GM12872 (cell line): ENCODE measurements around the gene DYDC1.

Experiments
- TF ChIP-seq, protein P1 (sequence below): IDR thresholded peaks from 3 replicates; pipeline ENCODE4 v1.5.1; 2011; ENCODE audit warnings: low read depth, mild to moderate bottlenecking, low read length, moderate library complexity; ENCODE audit not compliant: insufficient read depth

The DYDC1 gene

GRCh38 chr10:80296942-80297341, 59.6 kb downstream of the DYDC1 start:
- TF ChIP-seq, protein P1, sequence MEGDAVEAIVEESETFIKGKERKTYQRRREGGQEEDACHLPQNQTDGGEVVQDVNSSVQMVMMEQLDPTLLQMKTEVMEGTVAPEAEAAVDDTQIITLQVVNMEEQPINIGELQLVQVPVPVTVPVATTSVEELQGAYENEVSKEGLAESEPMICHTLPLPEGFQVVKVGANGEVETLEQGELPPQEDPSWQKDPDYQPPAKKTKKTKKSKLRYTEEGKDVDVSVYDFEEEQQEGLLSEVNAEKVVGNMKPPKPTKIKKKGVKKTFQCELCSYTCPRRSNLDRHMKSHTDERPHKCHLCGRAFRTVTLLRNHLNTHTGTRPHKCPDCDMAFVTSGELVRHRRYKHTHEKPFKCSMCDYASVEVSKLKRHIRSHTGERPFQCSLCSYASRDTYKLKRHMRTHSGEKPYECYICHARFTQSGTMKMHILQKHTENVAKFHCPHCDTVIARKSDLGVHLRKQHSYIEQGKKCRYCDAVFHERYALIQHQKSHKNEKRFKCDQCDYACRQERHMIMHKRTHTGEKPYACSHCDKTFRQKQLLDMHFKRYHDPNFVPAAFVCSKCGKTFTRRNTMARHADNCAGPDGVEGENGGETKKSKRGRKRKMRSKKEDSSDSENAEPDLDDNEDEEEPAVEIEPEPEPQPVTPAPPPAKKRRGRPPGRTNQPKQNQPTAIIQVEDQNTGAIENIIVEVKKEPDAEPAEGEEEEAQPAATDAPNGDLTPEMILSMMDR: no peak

DNA sequence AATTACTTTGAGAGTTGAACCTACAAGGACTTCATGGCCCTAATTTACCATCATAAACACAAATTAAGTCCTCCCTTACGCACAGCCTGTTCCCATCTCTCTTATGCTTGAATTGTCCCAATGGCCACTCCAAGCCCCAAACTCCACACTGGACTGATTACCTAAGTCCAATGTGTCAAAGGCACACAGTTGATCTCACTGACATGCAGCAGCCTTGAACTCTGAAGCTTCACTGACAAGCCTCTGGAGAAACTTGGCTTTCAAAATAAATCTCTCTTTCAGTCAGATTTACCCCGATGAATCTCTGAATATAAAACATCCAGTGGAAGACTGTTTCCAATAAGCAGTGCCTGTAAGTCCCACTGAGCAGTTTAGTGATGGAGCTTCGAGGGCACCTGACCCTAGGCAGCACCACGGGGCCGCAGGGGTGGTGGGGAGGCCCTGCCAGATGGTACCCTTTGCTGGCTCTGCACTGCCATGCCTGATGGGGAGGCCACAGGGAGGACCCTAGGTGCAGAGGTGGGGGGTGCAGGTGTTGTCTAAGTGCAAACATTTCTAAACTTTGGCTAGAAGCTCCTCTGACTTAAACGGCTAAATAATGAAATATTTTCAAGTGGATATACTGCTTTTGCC, 63.8 kb downstream of the DYDC1 start:
- TF ChIP-seq, protein P1: no peak

GRCh38 chr10:80290474-80291220, 65.9 kb downstream of the DYDC1 start:
- TF ChIP-seq, protein P1: no peak

- TF ChIP-seq, protein P1: no peak
These were observed 66.9 kb downstream of the DYDC1 start, which contains the start of gene MAT1A for GRCh38 chr10:80289451-80290287. TSS of gene MAT1A (minus strand) at chr10:80289658. CDS start at chr10:80289423, 235 bp downstream.

DNA sequence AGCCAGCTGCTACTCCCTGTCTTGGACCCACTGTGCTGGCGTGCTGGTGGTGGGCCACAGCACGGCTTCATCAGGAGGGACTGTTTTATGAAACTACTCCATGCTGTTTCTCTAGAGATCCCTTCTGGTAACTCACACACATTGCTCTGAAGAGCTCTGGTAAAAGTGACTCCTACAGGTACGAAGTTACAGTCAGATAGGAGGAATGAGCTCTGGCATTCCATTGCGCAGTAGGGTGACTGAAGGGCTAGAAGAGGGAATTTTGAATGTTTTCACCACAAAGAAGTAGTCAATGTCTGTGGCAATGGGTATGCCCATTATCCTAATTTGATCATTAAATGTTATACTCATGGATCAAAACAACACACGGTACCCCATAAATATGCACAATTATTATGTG, 67.7 kb downstream of the DYDC1 start:
- TF ChIP-seq, protein P1: no peak
